ENCODE data around the gene COX7A1. TPM values are rescaled to one million over a fixed set of nuclear protein-coding genes. Genes with fewer than 3 reads are reported as not detected.

Gene COX7A1
- total RNA-seq, 1 donor from 2014 or later = 79.4 TPM

DNA sequence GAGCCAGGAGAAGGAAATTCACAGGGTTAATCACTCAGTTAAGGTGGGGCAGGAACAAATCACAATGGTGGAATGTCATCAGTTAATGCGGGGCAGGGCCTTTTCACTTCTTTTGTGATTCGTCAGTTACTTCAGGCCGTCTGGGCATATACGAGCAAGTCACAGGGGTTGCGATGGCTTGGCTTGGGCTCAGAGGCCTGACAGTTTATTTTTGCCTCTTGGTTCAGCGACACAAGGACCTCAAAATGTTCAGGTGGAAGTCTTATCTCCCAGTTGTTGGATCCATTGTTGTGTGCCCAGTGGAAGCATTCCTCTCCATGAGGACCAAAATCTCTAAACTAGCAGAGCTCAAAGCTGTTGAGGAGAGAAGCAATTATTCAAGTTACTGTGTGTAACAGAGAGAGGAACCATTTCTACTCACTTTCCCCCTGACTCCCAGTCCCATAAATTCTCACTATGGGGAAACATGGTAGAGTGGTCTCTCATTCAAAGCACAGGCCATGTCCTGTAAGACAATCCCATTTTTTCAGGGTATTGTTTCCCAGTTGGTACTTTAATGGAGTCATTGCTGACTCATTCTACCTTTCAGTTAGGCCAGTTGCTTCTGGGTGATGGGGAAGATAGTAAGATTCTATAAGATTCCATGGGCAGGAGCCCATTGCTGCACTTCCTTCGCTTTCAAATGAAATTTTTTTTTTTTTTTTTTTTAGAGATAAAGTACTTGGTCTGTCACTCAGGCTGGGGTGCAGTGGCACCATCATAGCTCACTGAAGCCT, 8.8 kb upstream of the COX7A1 start:
- intact Hi-C loops (cut with DNase I) = no loop called here
- H3K4me3 ChIP-seq = no peak overlapping the region
- TF ChIP-seq, protein P1, sequence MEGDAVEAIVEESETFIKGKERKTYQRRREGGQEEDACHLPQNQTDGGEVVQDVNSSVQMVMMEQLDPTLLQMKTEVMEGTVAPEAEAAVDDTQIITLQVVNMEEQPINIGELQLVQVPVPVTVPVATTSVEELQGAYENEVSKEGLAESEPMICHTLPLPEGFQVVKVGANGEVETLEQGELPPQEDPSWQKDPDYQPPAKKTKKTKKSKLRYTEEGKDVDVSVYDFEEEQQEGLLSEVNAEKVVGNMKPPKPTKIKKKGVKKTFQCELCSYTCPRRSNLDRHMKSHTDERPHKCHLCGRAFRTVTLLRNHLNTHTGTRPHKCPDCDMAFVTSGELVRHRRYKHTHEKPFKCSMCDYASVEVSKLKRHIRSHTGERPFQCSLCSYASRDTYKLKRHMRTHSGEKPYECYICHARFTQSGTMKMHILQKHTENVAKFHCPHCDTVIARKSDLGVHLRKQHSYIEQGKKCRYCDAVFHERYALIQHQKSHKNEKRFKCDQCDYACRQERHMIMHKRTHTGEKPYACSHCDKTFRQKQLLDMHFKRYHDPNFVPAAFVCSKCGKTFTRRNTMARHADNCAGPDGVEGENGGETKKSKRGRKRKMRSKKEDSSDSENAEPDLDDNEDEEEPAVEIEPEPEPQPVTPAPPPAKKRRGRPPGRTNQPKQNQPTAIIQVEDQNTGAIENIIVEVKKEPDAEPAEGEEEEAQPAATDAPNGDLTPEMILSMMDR (IDR thresholded peaks at IDR 0.05) = no peak
- ATAC-seq (no peak), DNase-seq (no peak)
- no peaks in the 10 kb centered on the region for H3K27me3 ChIP-seq
- peaks cover 5% of the 10 kb centered on the region for H3K36me3 ChIP-seq
- H3K9me3 ChIP-seq = no peaks in the 10 kb centered on the region
- no peak overlapping the region for H3K27ac ChIP-seq
- no peaks in the 10 kb centered on the region for H3K4me1 ChIP-seq

DNA sequence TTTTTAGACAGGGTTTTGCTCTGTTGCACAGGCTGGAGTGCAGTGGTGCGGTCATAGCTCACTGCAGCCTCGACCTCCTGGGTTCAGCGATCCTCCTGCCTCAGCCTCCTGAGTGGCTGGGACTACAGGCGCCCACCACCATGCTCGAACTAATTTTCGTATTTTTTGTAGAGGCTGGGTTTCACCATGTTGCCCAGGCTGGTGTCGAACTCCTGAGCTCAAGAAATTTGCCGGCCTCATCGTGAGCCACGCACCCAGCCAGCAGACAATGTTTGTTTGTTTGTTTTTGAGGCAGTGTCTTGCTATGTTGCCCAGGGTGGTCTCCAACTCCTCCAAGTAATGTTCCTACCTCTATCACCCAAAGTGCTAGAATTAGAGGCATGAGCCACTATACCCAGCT, 879 bp upstream of the COX7A1 start:
- TF ChIP-seq, protein P1 (IDR thresholded peaks at IDR 0.05) = no peak
- peak overlapping the region; percentile 58 for H3K4me3 ChIP-seq
- peaks cover 29% of the 10 kb centered on the region for H3K36me3 ChIP-seq
- H3K27ac ChIP-seq = peak overlapping the region; percentile 95
- no peak for ATAC-seq
- H3K9me3 ChIP-seq = no peaks in the 10 kb centered on the region
- H3K4me1 ChIP-seq = peaks cover 7% of the 10 kb centered on the region
- intact Hi-C loops (cut with DNase I) = no loop called here
- no peaks in the 10 kb centered on the region for H3K27me3 ChIP-seq
- no peak for DNase-seq

DNA sequence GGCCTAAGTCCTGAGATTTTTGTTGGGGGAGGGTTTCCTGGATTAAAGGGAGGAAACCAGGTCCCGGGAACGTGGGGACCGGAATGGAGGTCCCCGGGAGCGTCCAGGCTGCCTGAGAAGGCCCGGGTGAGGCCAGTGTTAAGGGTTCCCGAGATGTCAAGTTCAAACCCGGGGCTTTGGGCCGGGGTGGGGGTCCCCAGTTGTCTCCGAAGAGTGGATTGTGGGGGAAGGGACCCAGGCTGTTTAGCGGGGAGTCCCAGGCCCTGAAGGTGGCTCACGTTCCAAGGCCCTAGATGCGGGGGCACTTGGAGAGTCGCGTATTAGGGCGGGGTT, 262 bp downstream of the COX7A1 start:
- H3K27ac ChIP-seq = peak overlapping the region; percentile 95
- peaks cover 7% of the 10 kb centered on the region for H3K4me1 ChIP-seq
- H3K4me3 ChIP-seq = peak overlapping the region; percentile 58
- H3K27me3 ChIP-seq = no peaks in the 10 kb centered on the region
- TF ChIP-seq, protein P1 (IDR thresholded peaks at IDR 0.05) = no peak
- peaks cover 40% of the 10 kb centered on the region for H3K36me3 ChIP-seq
- DNase-seq (no peak), ATAC-seq (no peak)
- intact Hi-C loops (cut with DNase I) = no loop called here
- H3K9me3 ChIP-seq = no peaks in the 10 kb centered on the region

DNA sequence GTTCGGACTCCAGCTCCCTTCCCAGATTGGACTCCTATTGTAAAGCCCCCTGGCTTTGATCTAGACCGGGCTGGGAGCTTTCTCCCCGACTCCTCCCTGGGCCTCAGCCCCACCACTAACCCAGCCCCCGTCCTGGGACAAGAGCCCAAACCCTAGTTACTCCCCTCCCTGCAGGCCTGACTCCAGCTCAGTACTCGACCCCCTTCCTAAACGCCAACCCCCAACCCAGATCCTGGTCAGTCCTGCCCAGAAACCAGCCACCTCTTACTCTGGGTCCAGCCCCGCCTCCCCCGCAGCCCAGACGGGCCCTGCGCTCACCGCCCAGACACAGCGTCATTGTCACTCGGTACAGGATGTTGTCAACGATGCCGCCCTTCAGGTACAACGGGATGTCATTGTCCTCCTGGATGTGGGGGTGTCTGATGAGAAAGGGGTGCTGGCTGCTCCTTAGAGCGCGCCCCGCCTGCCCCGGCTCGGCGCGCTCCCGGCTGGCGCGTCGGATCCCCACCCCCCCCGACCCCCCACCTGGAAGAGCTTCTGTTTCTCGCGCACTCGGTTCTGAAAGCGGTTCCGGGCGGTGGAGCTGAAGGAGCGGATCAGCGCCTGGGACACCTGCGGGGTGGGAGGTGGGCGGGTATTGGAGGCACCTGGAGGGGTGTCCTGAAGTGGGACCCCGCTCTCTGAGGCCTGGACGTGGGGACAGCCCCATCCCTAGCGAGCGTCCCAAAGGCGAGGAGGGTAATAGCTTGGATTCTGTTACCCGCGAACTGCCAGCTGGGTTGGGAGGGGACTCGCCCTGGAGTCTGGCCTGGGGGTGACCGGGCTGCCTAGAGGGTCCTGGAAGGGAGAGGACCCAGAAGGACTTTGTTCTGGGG, 866 bp downstream of the COX7A1 start:
- no peak for DNase-seq
- TF ChIP-seq, protein P1 (IDR thresholded peaks at IDR 0.05) = no peak
- Histone ChIP-seq H3K36me3 (peaks cover 46% of the 10 kb centered on the region), H3K27me3 (no peaks in the 10 kb centered on the region), H3K4me3 (peak overlapping the region; percentile 58), H3K9me3 (no peaks in the 10 kb centered on the region), H3K27ac (peak overlapping the region; percentile 95), H3K4me1 (peaks cover 7% of the 10 kb centered on the region)
- peak; percentile 55 for ATAC-seq
- intact Hi-C loops (cut with DNase I) = no loop called here

DNA sequence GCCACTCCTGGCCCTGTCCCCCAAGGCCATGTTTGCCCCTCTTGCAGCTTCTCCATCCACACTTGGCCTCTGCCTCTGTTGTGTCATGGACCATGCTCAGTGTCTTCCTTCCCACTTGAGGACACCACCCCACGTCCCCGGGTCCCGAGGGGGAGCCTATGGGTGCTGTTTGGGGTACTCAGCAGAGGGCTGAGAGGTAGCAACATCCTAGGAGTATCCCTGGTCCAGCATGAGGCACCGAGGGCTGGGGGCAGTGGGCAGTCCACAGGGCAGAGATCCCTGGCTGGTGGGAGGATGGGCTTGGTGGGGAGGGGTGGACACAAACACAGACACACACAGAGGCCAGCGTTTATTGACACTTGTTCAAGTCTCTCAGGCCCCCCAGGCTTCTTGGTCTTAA, 1.7 kb downstream of the COX7A1 start:
- H3K4me3 ChIP-seq = no peak overlapping the region
- ATAC-seq (no peak), DNase-seq (no peak)
- peaks cover 54% of the 10 kb centered on the region for H3K36me3 ChIP-seq
- intact Hi-C loops (cut with DNase I) = no loop called here
- H3K27ac ChIP-seq = peak overlapping the region; percentile 95
- TF ChIP-seq, protein P1 (IDR thresholded peaks at IDR 0.05) = no peak
- H3K27me3 ChIP-seq = no peaks in the 10 kb centered on the region
- peaks cover 7% of the 10 kb centered on the region for H3K4me1 ChIP-seq
- H3K9me3 ChIP-seq = no peaks in the 10 kb centered on the region

Data from upper lobe of right lung (tissue), 1 donor.